ENCODE data around the gene PNPLA1.

DNA sequence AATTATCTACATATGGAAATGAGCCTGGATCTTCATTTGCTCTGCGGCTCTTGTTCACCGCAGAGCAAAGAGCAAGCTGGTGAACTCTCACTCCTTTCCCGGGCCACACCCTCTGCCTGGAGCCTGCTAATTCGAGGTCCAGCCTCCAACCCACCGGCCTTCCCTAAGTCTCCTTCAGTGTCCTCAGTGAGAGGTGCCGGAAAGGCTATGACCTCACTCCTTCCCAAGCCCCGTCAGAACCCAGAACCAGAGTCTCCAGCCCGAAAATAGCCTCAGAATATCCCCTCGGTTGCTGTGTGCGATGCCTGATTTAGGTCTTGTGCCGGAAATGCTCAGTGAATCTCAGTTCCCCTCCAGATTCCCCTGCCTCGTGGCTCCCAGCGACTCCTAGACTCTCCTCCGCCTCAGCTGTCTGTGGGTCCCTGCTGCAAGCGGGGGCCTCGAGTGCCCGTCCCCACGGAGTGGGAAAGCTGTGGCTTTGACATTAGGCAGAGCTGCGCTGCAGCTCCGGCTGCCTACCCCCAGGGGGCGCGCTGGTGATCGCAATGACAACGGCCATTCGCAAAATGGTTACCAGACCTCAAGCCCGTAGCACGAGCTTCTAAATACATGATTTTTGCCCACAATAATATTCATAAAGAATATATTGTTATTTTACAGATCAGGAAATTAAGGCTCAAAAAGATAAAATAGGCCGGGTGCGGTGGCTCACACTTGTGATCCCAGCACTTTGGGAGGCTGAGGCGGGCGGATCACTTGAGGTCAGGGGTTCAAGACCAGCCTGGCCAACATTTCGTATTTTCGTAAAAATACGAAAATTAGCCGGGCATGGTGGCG, 71.0 kb downstream of the PNPLA1 start:
- TF ChIP-seq, protein P1, sequence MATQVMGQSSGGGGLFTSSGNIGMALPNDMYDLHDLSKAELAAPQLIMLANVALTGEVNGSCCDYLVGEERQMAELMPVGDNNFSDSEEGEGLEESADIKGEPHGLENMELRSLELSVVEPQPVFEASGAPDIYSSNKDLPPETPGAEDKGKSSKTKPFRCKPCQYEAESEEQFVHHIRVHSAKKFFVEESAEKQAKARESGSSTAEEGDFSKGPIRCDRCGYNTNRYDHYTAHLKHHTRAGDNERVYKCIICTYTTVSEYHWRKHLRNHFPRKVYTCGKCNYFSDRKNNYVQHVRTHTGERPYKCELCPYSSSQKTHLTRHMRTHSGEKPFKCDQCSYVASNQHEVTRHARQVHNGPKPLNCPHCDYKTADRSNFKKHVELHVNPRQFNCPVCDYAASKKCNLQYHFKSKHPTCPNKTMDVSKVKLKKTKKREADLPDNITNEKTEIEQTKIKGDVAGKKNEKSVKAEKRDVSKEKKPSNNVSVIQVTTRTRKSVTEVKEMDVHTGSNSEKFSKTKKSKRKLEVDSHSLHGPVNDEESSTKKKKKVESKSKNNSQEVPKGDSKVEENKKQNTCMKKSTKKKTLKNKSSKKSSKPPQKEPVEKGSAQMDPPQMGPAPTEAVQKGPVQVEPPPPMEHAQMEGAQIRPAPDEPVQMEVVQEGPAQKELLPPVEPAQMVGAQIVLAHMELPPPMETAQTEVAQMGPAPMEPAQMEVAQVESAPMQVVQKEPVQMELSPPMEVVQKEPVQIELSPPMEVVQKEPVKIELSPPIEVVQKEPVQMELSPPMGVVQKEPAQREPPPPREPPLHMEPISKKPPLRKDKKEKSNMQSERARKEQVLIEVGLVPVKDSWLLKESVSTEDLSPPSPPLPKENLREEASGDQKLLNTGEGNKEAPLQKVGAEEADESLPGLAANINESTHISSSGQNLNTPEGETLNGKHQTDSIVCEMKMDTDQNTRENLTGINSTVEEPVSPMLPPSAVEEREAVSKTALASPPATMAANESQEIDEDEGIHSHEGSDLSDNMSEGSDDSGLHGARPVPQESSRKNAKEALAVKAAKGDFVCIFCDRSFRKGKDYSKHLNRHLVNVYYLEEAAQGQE (IDR thresholded peaks at IDR 0.05; ENCODE audit: insufficient read depth in 1 of 2, low read depth in 2 of 2, low read length in 2 of 2): no peak
- TF ChIP-seq POLR2AphosphoS5 (IDR thresholded peaks at IDR 0.05; ENCODE audit: low read depth, low read length) (no peak), TAF1 (IDR thresholded peaks at IDR 0.05; ENCODE audit: borderline replicate concordance, insufficient read depth, low read length) (no peak), SIN3A (IDR thresholded peaks at IDR 0.05; ENCODE audit: borderline replicate concordance, insufficient read depth, low read length) (no peak)

All from PFSK-1 (cell line).